Ecto neural progenitor cell (in vitro differentiated cells): ENCODE results near the gene DHX58.
"Not testable (repeated sequence)": the region's sequence is repeated elsewhere in the genome, so short reads cannot be mapped to it uniquely, and the experiment has no call there.

Experiments used
- DNase-seq: peaks from one replicate; pipeline ENCODE4 v3.0.0-alpha.2; 2018; ENCODE audit warnings: low spot score

DHX58 gene

DNA sequence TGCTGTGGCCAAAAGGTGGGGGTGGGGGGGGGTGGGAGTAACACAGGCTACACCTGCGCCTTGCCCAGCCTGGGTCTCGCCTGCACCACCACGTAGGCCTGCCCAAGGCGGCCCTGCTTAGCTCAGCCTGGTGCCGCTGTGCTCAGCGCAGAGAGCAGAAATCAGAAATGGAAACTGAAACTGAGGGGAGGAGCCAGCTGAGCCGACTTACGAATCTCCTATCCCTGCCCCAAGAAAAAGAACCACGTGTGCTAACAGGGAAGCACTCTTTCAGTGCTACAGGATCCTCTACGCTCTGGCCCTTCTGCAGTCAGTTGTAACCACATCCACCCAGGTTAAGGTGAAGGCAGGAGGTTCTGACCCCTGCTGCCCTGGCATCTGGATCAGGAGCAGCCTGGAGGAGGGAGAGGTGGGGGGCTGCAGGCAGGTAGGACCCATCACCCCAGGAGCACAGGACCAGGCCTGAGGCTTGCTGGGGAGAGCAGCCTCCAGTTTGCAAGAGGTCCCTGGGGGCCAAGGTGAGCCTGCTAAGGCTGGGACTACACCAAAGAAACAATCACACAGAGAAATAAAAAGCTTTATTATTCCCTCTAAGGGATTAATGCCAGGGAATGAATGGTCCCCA lies at the start of gene DHX58:
TSS of gene DHX58 (minus strand) at position 163 of the 625 bp plus-strand sequence. CDS start 822 bp downstream, outside the sequence.
- DNase-seq: no peak

DNA sequence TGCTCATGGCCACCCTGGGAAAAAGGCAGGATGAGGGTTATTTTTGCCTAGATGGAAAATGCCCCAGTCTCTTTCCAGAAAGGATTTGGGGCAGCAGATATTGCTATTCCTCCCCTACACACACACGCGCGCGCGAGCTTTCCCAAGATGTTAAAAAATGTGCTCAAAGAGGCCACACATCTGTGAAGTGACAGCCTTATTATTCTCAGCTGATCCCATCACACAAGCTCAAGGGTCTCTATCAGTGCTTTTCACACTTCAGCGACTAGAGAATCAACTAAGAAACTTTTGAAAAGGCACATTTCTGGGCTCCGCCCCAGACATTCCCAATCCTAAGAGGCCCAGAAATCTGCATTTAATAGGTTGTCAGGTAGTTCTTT lies 48.0 kb upstream of the DHX58 start:
- no peak for DNase-seq

DNA sequence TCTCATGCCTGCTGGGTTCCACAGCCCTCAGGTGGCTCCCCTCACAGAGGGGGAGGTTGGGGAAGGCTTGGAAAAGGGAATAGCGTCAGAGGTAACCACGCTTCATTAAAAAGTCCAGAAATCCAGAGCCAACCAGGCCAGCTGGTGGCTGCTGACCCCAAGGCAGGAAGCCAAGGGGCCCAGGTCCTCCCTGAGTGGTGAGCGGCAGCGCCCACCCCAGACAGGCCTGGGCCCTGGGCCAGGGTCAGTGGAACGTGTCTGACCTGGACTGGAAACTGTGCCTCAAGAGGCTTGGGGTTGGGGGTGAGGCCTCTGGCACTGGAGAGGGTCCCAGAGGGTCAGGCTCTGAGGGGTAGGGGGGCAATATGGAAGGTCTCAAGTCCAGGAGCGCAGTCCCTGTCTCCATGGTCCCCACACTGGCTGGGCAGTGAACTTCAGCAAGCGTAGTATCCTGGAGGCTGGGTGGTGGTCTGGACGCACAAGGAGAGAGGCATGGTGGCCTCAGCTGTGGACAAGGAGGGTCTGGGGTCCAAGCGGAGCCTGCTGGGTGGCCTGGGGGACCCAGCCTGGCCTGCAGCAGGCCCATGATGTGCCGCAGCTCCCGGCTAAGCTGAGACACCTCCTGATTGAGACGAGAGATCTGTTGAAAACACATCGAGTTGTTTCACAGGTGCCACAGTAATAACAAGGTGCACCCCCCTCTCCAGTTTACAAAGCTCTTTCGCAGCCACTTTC lies 47.4 kb upstream of the DHX58 start:
- DNase-seq: no peak

DNA sequence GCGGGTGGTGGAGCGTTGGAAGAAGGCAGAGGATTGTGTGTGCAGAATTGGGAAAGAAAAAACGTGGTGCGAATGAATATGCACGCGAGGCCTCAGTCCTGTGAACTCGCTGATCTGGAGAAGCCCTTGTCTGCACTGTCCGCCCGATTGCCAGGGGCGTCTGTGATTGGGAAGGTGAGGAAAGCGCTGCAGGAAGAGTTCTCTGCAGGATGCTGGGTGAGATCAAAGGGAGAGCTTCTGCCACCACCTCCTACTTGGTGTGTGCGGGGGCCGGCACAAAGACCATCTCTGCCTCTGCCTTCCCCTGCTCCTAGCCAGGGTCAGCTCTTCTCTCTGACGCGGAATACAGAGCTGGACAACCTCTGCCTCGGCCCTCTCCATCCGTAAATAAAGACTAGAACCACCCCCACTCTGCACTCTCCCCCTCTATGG lies 43.1 kb upstream of the DHX58 start:
- peak; percentile 73 for DNase-seq

DNA sequence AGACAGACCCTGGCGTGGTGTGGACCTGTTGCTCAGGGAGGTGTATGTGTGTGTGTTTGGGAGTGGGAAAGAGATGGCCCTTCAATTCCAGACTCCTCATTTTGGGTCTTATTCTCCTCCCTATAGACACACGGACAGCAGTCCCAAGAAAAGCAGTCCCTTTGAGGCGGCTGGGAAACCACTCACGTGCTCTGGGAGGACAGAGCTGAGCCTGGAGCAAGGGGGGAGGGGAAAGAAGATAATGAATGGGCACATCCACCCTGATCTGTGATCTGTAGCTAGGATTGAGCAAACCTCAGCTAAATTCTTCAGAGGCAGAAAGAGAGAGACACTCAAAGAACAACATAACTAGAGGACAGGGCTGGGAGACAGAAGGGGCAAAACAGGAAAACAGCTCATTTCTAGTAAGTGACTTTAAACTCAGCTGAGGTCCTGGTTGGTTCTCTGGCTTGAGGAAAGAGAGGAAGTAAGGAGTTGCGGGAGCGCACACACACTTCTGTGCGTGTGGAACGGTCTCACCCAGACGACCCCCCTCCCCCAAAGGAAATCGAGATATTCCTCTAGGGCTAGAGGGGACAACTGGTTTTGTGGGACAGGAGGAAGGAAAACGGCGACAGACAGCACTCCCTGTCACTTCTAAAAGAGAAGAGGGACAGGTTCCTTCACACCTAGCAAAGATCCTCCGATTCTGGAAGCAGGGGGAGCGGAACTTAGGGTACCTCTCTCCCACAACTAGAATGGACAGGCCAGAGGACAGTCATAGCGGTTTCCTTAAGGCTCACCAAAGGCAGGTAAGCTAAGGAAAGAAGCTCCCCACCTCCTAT lies 41.6 kb upstream of the DHX58 start:
- no peak for DNase-seq

DNA sequence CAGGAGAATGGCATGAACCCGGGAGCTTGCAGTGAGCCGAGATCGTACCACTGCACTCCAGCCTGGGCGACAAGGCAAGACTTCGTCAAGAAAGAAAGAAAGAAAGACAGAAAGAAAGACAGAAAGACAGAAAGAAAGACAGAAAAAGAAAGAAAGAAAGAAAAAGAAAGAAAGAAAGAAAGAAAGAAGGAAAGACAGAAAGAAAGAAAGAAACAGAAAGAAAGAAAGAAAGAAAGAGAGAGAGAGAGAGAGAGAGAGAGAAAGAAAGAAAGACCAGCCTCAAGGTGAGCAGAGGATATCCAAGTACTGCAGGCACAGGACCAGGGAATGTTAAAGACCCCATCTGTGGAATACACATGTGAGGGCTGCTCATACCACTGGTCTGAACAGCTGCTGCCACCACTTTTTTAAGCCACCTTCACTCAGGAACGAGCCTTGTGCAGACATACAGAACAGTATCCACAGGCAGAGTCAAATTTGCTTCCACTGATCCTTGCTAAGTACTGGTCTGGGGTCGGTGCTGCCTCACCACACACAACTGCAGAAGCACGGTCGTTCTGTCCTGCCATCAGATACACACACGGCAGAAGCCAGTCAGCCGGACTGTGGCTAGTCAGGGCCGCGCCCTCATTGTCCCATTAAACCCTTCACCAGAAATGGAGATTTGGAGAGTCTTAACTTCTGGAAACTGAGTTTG lies 34.5 kb upstream of the DHX58 start:
- DNase-seq: no peak

DNA sequence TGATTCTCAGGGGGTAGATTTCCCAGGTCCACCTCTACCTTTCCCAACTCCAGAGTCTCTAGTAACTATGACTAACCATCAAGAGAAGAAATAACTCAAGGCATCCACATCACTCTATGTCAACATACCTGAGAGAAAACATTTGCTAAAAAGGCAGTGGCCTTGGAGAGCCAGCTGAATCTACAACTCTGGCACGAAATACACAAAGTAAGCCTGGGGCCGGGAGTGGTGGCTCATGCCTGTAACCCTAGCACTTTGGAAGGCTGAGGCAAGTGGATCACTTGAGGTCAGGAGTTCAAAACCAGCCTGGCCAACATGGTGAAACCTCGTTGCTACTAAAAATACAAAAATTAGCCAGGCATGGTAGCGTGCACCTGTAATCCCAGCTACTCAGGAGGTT lies 30.6 kb upstream of the DHX58 start:
- DNase-seq: not testable (repeated sequence)

DNA sequence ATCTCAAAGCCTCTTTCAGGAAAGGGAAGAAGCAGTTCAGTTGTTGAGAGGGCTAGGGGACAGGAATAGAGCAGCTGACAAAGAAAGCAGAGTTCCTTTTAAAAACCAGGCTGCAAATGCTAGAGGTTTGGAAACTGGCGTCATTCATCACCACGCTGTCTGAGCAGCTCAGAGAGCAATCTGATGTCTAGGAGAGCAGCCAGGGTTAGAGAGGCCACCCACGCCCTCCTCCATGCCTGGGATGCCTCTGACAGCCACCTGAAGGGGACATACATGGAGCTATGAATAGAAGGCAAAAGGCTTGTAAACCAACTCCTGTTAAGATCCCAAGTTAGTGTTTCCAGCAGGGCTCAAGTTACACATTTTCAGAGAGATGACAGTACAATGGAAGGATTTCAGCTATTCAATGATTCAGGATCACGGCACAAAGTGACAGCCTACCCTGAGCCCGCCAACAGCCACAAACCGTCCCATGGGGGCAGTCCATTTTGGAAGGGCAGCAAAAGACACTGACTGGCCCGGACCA lies 29.9 kb upstream of the DHX58 start:
- DNase-seq: no peak

DNA sequence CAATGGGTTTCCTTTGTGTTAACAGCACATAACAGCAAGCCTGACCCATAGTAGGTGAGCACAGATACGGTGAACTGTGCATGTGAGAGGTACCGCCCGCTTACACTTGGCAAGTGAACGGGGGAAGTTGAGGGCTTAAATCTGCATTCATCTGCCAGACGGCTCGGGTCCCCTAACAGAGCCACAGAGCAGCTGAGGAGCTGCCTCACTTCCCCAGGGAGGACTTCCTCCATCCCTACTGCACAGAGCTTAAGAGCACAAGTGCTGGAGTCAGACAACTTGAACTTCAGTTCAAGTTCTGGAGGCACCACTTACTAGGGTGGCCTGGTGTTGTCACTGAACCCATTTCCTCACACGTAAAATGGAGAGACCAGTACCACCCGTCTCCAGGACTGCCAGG lies 28.9 kb upstream of the DHX58 start:
- no peak for DNase-seq

DNA sequence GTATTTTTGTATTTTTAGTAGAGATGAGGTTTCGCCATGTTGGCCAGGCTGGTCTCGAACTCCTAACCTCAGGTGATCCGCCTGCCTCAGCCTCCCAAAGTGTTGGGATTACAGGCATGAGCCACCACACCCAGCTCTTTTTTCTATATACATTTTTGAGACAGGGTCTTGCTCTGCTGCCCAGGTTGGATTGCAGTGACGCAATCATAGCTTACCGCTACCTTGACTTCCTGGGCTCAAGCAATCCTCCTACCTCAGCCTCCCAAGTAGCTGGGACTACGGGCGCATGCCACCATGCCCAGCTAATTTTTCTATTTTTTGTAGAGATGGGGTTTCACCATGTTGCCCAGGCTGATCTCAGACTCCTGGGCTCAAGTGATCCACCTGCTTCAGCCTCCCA lies 28.2 kb upstream of the DHX58 start:
- DNase-seq: not testable (repeated sequence)

DNA sequence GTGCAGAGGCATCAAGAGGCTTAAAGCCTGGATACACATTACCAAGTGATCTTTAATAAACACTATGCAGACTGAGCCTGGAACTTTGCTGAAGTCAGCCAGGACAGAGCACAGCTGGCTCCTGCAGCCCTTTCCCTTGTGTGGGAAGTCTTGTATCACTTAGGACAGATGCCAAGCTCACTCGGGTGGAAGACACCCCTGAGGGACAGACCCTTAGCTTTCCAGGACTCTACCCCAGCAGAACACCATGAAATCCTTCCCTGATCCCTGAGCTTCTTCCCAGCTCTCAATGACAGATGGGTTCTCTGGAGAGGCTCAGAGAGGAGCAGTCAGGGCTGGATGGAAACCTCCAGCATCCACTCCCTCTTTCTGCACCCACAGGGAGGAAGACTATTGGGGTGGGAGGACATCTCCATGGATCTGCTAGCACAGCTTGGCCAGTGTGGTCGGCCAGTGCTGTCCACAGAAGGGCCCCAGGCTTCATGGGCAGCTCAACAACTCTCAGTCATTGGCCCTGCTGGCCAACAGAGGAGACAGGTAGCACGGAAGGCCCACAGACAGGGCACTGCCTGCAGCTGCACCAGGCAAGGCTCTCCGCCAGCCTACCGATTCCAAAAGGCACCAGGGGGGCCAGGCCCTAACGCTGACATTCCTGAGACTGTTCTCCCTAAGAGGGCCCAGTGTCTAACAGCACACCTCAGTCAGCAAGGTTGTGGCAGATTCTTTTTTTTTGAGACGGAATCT lies 26.4 kb upstream of the DHX58 start:
- DNase-seq: no peak

DNA sequence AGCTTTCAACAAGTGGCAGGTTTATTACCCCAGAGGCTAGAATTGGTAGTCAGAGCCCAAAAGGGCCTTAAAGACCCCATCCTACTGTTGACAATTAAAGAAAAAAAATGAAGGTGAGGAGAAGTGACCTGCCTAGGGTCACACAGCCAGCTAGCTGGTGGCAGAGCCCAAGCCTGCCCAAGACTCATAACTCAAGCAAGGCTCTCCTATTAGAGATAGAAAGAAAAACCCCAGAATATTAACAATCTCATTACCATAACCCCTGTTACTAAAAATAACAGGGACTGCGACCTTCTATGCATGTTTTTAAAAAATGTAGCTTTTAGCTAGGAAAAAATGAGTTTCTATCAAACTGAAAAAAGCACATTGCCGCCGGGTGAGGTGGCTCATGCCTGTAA lies 24.1 kb upstream of the DHX58 start:
- no peak for DNase-seq

DNA sequence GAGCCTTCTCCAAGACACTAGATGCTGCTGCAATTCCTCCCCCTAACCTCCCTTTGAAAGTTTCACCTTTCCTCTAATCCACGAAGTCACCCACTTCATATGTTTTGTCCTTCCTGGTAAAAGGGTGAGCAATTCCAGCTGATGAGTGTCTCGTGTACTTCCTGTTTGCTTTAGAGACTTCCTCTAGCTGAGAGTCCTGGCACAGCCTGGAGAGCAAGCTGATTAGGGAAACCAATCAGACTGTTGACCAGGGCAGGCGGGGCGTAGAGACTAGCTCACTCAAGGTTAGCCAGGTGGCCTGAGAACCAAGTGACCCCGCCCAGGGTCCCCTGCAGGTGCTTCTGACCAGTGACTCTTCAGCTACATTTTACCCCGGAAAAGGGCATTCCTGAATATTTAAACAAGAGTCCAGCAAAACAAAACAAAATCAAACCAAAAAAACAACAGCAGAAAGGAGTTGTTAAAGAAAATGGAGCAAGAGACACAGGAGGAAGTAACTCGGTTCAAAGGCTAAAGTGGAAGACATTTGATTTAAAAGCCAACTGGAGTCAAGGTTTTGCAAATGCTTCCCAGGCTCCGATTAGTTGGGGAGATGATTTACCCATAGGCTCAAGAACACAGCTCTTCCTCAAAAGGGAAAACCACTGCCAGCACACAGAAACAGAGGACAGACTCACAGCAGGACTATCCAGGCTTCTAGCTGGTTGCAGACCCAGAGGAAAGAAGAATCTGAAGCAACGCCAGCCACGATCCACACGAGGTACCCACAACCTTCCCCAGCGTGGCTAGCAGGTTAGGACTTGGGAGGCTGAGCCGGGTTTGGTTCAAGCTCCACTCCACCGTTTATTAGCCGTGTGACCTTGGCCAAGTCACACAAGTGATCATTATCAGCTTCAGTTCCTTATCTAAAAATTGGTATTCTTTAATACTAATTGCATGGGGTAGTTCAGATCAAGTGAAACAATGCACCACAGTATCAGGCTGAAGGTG lies 23.4 kb upstream of the DHX58 start:
- no peak for DNase-seq

DNA sequence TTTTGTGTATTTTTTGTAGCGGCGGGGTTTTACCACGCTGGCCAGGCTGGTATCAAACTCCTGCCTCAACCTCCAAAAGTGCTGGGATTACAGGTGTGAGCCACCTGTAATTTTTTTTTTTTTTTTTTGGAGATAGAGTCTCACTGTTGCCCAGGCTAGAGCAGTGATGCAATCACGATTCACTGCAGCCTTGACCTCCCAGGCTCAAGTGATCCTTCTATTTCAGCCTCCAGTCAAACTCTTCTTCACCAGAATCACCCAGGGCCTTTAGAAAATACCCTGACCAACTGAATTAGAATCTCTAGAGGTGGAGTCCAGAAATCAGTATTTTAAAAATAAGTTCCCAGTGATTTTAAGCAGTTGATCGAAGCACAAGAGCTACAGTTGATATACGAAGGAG lies 22.6 kb upstream of the DHX58 start:
- DNase-seq: no peak

DNA sequence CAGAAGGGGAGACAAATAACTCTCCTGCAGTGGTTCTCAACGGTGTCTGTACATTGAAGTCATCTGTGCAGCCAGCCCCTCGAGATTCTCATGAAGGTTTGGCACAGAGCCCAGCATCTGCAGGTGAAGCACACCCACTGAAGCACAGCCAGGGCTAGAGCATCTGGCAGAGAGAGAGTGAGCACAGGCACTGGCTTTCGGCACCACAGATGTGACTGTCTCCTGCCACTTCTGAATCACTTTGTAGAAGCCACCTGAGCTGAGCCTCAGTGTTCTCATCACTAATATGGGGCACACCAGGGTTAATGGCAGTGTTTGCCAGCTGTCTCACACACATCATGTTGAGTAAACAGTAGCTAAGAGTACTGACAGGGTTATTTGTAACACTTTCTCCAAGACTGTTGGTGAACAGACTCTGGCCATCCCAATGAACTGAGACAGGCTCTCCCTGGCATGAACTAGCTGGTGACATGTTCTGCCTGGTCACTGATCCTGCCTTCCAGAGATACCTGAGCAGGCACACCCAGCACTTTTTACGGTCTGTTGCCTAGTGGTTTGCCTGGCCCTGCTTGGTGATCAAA lies 21.0 kb upstream of the DHX58 start:
- DNase-seq: no peak

DNA sequence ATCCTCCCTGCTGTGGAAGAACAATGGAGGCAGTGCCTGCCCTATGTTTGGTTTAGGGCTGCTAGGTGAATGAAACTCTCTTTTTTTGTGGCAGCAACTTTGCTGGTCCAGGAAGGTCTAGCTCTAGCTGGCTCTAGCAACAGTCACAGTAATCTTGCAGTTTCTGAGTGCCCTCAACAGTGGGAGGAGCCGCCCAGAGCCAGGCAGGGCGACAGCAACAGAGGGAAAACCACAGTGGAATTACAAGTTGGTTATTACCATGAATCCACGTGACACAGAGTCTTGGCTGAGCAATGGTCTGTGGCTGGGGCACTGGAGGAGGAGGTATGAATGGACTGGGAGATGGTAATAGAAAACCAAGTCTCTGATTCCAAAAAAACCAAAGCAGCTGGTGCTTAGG lies 20.4 kb upstream of the DHX58 start:
- DNase-seq: no peak

DNA sequence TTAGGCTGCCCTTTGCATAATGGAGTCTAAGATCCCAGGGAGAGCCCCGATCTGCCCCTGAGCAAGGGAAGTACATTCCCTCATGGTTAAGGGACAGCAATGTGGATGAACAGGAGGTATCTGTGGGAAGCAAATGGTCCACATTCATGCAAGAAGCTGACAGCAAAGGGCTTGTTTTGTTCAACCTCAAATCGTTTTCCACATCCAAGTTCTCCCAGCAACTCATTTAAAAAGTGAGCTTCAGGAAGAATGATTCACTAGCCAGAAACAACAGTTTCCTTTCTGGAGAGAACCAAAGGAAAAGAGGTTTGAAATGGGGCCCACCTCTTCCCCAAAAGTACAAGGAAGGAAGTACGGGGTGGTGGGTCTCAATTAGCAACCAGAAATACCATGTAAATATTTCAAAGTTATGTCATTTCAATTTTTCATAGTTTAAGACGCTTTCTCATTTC lies 19.5 kb upstream of the DHX58 start:
- DNase-seq: no peak

DNA sequence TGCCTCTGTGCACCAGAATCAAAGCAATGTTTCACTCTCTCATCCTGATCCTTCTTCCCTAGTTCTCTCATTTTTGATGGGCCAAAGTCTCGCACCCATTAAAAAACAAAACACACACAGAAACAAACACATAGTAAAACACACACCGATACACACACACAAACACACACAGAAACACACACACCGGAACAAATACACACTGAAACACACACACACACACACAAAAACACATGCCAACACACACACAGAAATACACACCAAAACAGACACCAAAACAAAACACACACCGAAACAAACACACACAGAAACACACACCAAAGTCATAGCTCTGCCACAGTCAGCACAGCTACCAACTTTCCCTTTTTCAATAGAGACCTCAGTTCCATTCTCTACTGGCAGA lies 18.7 kb upstream of the DHX58 start:
- no peak for DNase-seq

DNA sequence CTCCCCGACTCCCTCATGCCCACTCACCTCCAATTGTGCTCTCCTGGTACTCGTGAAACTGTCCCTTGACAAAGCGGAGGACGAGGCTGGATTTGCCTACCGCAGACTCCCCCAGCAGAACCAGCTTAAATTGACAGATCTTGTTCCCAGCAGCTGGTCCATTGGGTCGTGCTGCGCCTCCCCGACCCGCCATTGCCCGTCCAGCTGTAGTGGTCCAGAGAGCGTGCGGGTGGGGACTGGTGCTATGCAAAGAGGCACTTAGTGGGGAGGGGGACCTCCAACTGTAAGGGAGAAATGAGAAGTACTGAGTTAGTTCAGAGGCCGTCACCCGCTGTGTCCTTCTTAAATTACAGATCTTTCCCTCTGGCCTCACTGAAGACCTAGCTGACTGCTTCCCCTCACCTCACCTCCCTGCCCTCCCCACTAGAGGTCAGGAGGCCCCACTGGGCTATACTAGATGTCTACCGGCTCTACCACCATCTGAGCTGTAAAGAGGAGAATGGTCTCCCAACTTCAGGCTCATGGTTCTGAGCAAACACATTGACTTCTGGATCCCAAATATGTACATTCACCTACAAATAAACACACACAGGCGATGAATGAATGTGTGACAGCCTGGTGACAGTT lies 17.9 kb upstream of the DHX58 start:
- no peak for DNase-seq
